ENCODE data around the gene NECTIN1. TPM values are rescaled to one million over a fixed set of nuclear protein-coding genes. Genes with fewer than 3 reads are reported as not detected.

NECTIN1 gene
- total and polyA plus RNA-seq, 2 donors (not counting 3 experiments of a cell fraction or from before 2014, with no cell fraction given) = 10.8 to 23.6 TPM

GRCh38 chr11:119614222-119615002 lies 114.6 kb downstream of the NECTIN1 start:
- Histone ChIP-seq H3K27me3 (ENCODE audit: control insufficient read depth in 2 of 2, insufficient read depth in 2 of 2, low read length in 2 of 2) (no peaks in the 10 kb centered on the region), H3K4me1 (ENCODE audit: control insufficient read depth, extremely low read depth, insufficient read depth, low read length) (peaks cover 44% of the 10 kb centered on the region), H3K4me3 (replicated peaks in 1 of 3; ENCODE audit: insufficient read depth in 1 of 3, low read depth in 1 of 3, low read length in 3 of 3) (no peak overlapping the region), H3K9me3 (replicated peaks; ENCODE audit: control insufficient read depth, insufficient read depth, low read length) (no peaks in the 10 kb centered on the region), H3K9ac (replicated peaks; ENCODE audit: extremely low read depth, insufficient read depth, low read length) (no peak overlapping the region), H3K36me3 (ENCODE audit: control insufficient read depth in 2 of 2, extremely low read depth in 1 of 2, insufficient read depth in 2 of 2, low read length in 2 of 2) (no peaks in the 10 kb centered on the region), H3K27ac (ENCODE audit: insufficient read depth, low read depth, low read length) (no peak overlapping the region), H3K9me1 (replicated peaks; ENCODE audit: control insufficient read depth, extremely low read depth, insufficient read depth, low read length) (no peaks in the 10 kb centered on the region), H2AFZ (ENCODE audit: low read depth, low read length) (no peak overlapping the region), H4K20me1 (replicated peaks; ENCODE audit: control insufficient read depth, extremely low read depth, insufficient read depth, low read length) (no peaks in the 10 kb centered on the region), H3K79me2 (ENCODE audit: control insufficient read depth, insufficient read depth, low read length) (no peaks in the 10 kb centered on the region), H3K4me2 (ENCODE audit: insufficient read depth, low read length) (no peak overlapping the region)
- ChIA-PET POLR2A (no interaction called here), CTCF (interaction anchor here (1.0 to 2.3 kb wide), 8 partner anchors 11 to 30 kb away, joined by 3 to 8 read pairs (median 6); no protein-coding TSS in a partner anchor)
- DNase-seq (ENCODE audit: low read depth, low spot score) (no peak), FAIRE-seq (no peak)
- dilution Hi-C loops (cut with MboI; ENCODE audit: extremely low pct_ligation_motif_present, low sequenced_read_pairs) = no loop called here
- TF ChIP-seq EZH2 (IDR thresholded peaks at IDR 0.05; ENCODE audit: borderline replicate concordance, low read depth, low read length, severe bottlenecking) = no peak
- no peak for TF ChIP-seq FOS (IDR thresholded peaks at IDR 0.05; ENCODE audit: borderline replicate concordance, insufficient read depth, low read length)
- TF ChIP-seq MAX (IDR thresholded peaks at IDR 0.05; ENCODE audit: insufficient read depth, insufficient read length) = no peak
- no peak for TF ChIP-seq GATA2 (IDR thresholded peaks at IDR 0.05; ENCODE audit: insufficient read depth, insufficient read length, low read depth, low read length)
- no peak for TF ChIP-seq MYC (IDR thresholded peaks at IDR 0.05; ENCODE audit: low read depth, low read length)
- no peak for TF ChIP-seq CTCF (IDR thresholded peaks at IDR 0.05; ENCODE audit: extremely low read depth in 1 of 2, insufficient read depth in 1 of 2, low read depth in 1 of 2, low read length in 2 of 2)
- no TSS peak for BruUV-seq (replicated peaks)
- intact Hi-C loops (cut with micrococcal nuclease) = loop anchor here (1.0 kb wide), 1 partner anchor 30 kb away; no protein-coding TSS in a partner anchor

Measured in endothelial cell of umbilical vein (primary cell).